ENCODE measurements around the gene HES1.

DNA sequence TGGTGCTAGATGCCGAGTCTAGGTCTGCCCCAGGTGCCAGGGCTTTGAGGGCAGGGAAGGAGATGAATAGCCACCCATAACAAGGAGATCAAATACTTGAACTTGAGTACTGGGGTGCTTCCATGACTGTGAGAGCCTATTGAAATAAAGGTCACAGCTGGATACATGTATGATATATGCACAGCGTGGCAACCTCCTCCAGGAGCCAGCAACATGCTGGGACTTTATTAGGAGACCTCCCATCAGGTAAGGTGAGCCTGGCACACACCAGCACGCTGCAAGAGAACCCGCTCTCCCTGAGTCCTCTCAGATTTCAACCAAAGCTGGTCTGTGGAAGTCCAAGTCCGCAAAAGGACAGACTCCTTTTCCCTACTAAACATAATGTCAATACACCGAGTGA is 10.5 kb upstream of the HES1 start:
- TF ChIP-seq CTCF (IDR thresholded peaks at IDR 0.05) (no peak), POLR2A (IDR thresholded peaks at IDR 0.05) (no peak)

Data from adrenal gland (tissue), 5 donors.